22Rv1 (cell line): ENCODE measurements around the gene BSND.

Source experiments
- H3K27ac ChIP-seq: fragments of 450-650 bp; 2 replicates; pipeline ENCODE4 v1.5.1; 2017
- ZFX ChIP-seq: fragments of 450-650 bp; IDR thresholded peaks from 2 replicates; pipeline ENCODE4 v1.6.1; 2017; ENCODE audit warnings: antibody characterized with exemption, borderline replicate concordance
- TF ChIP-seq, protein P1 (sequence below): fragments of 450-650 bp; IDR thresholded peaks from 2 replicates; pipeline ENCODE4 v1.5.1; 2017; ENCODE audit warnings: mild to moderate bottlenecking

BSND gene

GRCh38 chr1:55043726-55044125, 45.0 kb downstream of the BSND start:
- H3K27ac ChIP-seq, result no peak overlapping the region
- TF ChIP-seq, protein P1, sequence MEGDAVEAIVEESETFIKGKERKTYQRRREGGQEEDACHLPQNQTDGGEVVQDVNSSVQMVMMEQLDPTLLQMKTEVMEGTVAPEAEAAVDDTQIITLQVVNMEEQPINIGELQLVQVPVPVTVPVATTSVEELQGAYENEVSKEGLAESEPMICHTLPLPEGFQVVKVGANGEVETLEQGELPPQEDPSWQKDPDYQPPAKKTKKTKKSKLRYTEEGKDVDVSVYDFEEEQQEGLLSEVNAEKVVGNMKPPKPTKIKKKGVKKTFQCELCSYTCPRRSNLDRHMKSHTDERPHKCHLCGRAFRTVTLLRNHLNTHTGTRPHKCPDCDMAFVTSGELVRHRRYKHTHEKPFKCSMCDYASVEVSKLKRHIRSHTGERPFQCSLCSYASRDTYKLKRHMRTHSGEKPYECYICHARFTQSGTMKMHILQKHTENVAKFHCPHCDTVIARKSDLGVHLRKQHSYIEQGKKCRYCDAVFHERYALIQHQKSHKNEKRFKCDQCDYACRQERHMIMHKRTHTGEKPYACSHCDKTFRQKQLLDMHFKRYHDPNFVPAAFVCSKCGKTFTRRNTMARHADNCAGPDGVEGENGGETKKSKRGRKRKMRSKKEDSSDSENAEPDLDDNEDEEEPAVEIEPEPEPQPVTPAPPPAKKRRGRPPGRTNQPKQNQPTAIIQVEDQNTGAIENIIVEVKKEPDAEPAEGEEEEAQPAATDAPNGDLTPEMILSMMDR, result no peak
- TF ChIP-seq ZFX, result no peak

DNA sequence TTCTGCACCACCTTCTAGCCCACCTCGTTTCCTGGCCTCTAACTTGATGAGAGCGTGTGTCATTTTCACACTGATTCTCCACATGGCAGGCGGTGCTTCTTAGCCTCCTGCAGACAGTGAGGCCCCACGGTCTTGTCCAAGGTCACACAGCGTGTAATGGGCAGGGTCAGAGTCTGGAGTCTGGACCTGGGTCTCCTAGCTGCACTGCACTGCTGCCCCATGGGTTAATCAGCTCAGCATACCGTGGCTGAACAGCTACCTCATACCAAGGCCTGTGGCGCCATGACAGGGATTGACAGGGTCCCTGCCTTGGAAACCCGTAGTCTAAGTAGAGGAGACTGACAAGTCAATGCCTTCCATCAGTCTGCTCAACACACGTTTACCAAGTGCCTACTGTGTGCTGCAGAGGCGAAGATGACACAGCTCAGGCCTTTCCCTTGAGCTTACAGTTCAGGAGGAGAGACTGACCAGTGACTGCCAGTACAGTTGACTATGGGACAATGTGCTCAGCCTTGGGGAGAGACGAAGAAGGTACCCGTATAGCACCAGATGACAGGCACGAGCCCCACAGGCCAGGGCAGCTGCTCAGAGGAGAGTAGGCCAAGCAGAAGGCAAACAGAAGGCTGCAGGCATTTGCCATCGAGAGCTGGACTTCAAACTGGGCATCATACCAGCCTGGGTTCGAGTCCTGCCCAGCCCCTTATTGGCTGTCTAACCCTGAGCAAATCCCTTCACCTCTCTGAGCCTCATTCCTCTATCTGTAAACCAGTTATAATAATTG, 46.1 kb downstream of the BSND start:
- TF ChIP-seq, protein P1, result no peak
- TF ChIP-seq ZFX, result no peak
- no peak overlapping the region for H3K27ac ChIP-seq

GRCh38 chr1:55045430-55045829, 46.7 kb downstream of the BSND start:
- TF ChIP-seq, protein P1, result no peak
- TF ChIP-seq ZFX, result no peak
- no peak overlapping the region for H3K27ac ChIP-seq

GRCh38 chr1:55046871-55047270, 48.1 kb downstream of the BSND start:
- TF ChIP-seq, protein P1, result no peak
- TF ChIP-seq ZFX, result no peak
- H3K27ac ChIP-seq, result no peak overlapping the region

GRCh38 chr1:55047611-55048010, 48.9 kb downstream of the BSND start:
- H3K27ac ChIP-seq, result no peak overlapping the region
- TF ChIP-seq ZFX, result no peak
- TF ChIP-seq, protein P1, result no peak

- no peak overlapping the region for H3K27ac ChIP-seq
- TF ChIP-seq, protein P1, result no peak
- TF ChIP-seq ZFX, result no peak
Observed at GRCh38 chr1:55048453-55049270, 49.9 kb downstream of the BSND start.
